Measurements from ENCODE around the gene RPGRIP1.
"Not testable (repeated sequence)": the region's sequence is repeated elsewhere in the genome, so short reads cannot be mapped to it uniquely, and the experiment has no call there.

Gene RPGRIP1

GRCh38 chr14:21279783-21280182, at the start of gene RPGRIP1:
TSS of gene RPGRIP1 (plus strand) at chr14:21280083. CDS start at chr14:21287977, 7,894 bp downstream.
- DNase-seq (ENCODE audit: low read depth), result no peak

DNA sequence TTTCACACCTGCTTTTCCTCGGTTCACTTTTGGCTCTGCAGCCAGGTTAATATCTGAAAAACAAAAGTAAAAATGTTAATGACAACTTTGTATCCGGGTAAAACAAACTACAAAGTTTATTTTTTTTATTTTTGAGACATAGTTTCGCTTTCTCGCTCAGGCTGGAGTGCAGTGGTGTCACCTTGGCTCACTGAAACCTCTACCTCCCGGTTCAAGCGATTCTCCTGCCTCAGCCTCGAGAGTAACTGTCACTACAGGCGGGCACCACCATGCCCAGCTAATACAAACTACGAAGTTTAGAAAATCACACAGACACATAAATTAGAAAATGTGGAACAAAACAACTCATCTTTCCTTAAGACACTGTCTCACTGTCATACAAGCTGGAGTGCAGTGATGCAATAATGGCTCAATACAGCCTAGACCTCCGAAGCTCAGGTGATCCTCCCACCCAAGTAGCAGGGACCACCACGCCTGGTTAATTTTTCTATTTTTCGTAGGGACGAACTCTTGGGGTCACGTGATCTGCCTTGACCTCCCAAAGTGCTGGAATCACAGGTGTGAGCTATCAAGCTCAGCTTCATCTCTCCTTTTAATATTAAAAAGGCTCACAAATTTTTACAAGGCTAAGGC, 48.7 kb upstream of the RPGRIP1 start:
- no peak for DNase-seq (ENCODE audit: low read depth)

- DNase-seq (ENCODE audit: low read depth), result no peak
Observed at GRCh38 chr14:21233457-21234076, 46.3 kb upstream of the RPGRIP1 start.

DNA sequence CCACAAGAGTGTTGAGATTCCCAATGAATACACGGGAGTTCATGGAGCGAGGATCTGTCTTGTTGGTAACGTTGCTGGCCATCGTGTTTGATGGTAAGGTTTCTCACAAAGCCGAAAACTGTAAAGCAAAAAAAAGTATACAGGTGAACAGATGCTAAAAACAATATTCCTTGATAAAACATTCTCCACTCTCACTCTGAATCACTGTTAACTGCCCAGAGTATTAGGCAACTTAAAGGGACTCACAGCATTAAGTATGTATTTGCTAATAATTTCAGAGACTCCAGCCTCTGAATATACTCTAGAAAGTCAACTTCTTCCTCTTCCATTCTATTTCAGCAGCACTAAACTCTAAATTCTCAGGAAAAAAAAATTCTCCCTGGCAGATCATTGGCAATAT, 45.8 kb upstream of the RPGRIP1 start:
- no peak for DNase-seq (ENCODE audit: low read depth)

DNA sequence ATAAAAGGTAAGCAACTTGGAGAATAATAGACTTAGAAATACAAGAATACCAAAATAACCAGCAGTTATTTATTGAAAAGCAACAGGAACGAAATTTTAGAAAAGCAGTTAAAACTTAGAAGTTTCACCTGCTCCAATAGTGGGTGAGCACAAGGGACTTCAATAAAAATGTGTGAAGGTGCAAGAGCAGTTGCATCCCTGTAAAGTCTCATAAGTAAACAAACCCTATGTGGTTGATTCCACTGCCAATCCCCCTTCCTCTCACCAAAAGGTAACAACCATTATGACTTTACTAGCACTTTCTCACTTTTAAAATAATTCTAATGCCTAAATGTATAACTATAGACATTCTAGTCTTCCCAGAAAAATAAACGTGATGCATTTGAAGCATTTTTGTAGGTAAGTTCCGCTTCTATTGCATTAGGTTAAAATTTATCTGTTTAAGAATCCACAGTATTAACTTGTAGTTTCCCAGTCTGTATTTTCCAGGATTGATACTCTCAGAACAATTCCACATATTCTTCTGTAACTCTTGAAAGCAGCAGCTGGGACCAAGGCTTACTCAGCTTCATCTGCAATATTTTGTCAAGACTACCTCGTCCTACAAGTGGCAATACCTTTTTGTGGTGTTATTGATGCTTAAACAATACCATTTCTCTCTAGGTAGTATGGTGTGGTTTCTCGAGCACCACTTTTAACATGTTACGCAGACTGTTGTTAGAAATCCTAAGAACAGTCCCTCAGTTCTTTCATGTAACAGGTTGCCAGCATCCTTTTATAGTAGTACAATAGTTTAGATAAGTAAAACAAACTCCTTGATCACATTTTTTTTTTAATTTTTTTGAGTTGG, 42.7 kb upstream of the RPGRIP1 start:
- DNase-seq (ENCODE audit: low read depth), result no peak

DNA sequence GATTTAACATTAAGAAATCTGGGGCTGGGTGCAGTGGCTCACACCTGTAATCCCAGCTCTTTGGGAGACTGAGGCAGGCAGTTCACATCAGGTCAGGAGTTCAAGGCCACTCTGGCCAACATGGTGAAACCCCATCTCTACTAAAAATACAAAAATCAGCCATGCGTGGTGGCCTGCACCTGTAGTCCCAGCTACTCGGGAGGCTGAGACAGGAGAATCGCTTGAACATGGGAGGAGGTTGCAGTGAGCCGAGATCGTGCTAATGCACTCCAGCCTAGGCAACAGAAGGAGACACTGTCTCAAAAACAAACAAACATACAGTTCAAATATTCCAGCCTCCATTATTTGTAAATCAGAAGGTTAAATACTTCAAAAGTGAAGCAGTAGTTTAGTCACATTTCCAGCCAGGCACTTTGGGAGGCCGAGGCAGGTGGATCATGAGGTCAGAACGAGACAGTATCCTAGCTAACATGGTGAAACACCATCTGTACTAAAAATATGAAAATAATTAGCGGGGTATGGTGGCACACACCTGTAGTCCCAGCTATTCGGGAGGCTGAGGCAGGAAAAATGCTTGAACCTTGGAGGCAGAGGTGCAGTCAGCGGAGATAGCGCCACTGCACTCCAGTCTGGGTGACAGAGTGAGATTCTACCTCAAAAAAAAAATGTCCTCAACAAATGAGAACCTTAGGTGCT, 40.9 kb upstream of the RPGRIP1 start:
- no peak for DNase-seq (ENCODE audit: low read depth)

DNA sequence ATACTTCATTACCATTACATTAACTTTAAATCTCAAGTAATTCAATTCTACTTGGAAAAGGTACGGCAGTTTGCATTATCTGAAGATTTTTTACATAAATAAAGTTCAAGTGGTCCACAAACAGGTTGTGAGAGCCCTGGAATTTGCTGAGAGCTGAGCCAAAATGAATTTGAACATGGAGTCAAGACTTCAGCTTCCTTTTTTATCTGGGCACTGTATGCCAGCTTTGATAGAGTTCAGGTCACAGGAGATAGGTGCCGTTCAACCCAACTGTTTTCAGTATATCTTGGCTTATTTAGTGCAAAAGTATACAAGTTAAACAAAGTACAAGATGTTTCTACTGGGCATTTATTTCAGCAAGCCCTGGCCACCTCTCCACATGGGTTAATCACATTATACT, 39.5 kb upstream of the RPGRIP1 start:
- DNase-seq (ENCODE audit: low read depth), result no peak

GRCh38 chr14:21241218-21241819, 38.6 kb upstream of the RPGRIP1 start:
- no peak for DNase-seq (ENCODE audit: low read depth)

DNA sequence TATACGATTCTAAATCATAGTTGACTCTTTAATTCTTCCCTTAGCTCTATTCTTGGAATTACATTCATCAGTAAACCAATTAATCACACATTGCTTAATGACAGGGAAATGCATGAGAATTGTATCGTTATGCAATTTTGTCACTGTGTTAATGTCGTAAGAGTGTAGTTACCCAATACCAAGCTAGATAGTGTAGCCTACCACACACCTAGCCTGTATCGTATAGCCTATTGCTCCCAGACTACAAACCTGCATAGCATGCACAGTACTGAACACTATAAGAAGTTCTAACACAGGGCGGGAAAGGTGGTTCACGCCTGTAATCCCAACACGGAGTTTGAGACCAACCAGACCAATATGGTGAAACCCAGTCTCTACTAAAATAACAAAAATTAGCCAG, 35.3 kb upstream of the RPGRIP1 start:
- no peak for DNase-seq (ENCODE audit: low read depth)

DNA sequence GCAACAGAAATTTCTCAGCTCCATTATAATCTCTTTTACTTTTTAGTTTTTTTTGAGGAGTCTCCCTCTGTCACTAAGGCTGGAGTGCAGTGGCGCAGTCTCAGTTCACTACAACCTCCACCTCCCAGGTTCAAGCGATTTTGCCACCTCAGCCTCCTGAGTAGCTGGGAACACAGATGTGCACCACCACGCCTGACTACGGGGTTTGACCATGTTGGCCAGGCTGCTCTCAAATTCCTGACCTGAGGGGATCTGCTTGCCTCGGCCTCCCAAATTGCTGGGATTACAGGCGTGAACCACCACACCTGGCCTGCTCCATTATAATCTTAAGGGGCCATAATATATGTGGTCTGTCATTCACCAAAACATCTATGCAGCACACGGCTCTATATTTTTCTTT, 34.1 kb upstream of the RPGRIP1 start:
- DNase-seq (ENCODE audit: low read depth), result no peak

- no peak for DNase-seq (ENCODE audit: low read depth)
Observed at GRCh38 chr14:21248338-21248737, 31.5 kb upstream of the RPGRIP1 start.

GRCh38 chr14:21248739-21249411, 31.0 kb upstream of the RPGRIP1 start:
- DNase-seq (ENCODE audit: low read depth), result no peak

- DNase-seq (ENCODE audit: low read depth), result no peak
Observed at GRCh38 chr14:21251215-21251614, 28.7 kb upstream of the RPGRIP1 start.

DNA sequence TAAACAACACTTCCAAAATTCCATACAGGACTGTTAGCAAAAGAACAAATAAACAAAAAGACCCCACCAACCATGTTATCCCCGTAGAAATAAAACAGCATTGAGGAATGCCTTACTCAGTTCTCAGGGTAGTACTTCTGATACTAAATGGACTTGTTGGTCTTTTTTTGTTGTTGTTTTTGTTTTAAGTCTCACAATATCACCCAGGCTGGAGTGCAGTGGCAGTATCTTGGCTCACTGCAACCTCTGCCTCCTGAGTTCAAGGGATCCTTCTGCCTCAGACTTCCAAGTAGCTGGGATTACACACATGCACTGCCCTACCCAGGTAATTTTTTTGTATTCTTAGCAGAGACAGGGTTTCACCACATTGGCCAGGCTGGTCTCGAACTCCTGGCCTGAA, 27.7 kb upstream of the RPGRIP1 start:
- no peak for DNase-seq (ENCODE audit: low read depth)

GRCh38 chr14:21255385-21256101, 24.3 kb upstream of the RPGRIP1 start:
- no peak for DNase-seq (ENCODE audit: low read depth)

GRCh38 chr14:21256102-21256447, 23.8 kb upstream of the RPGRIP1 start:
- not testable (repeated sequence) for DNase-seq (ENCODE audit: low read depth)

DNA sequence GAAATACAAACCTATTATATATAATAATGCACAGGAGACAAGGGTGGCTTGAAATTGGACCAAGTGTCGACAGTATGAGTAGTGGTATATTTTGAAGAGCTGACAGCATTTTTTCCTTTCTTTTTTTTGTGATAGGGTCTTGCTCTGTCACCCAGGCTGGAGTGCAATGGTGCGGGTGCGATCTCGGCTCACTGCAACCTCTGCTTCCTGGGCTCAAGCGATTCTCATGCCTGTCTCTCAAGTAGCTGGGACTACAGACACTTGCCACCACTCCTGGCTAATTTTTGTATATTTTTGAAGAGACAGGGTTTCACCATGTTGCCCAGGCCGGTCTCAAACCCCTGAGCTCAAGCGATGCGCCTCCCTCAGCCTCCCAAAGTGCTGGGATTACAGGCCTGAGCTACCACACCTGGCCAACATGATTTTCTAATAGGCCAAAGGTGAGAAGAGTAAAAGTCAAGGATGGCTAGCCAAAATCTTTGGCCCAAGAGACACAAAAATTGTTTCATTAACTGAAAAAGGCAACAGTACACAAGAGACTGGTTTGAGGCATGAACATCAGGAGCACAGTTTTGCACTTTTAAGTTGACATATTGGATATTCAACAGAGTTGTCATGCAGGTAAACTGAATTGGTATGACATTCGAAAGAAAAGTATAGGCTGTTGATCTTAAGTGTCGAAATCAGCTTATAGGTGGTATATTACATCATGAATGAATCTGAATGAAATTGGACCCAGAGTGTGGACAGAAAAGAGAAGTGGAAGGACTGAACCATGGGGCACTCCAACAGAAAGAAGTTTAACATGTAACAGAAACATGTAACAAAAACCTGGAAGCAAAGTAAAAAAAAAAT, 23.1 kb upstream of the RPGRIP1 start:
- no peak for DNase-seq (ENCODE audit: low read depth)

GRCh38 chr14:21257394-21257909, 22.4 kb upstream of the RPGRIP1 start:
- DNase-seq (ENCODE audit: low read depth), result no peak

DNA sequence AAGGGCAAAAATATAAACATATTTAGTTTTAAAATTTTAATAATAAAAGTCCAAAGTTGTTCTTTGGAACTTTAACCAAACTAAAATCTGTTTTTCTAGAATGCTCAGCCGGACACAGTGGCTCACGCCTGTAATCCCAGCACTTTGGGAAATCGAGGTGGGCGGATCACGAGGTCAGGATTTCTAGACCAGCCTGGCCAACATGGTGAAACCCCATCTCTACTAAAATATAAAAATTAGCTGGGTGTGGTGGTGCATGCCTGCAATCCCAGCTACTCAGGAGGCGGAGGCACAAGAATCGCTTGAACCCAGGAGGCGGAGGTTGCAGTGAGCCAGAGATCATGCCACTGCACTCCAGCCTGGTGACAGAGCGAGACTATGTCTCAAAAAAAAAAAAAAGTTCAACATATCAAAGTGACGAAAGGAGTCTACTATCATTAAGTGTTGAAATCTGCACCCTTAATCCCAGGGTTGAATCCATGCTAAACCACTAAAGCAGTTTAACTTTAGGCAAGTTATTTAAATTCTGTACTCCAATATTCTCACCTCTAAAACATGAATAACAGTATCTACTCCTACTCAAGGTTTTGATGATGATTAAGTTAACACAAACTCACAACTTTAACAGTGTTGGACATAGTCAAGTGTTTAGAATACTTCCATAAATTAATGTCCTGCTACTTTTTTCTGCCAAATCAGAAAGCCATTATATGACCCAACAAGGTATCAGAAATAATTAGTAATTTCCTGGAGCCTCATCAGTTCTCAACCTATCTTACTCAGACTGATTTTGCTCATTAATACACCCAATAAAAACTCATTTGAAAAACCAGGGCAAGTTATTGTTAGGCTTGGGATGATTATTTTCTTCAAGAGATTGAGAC, 21.6 kb upstream of the RPGRIP1 start:
- DNase-seq (ENCODE audit: low read depth), result no peak
